SU-DHL-6 (cell line): ENCODE data around the gene STX5.

Experiments
- H2AFZ ChIP-seq: fragments of 200-600 bp; sonication (generic); 2 replicates; pipeline ENCODE4 v1.6.1; 2014; ENCODE audit warnings: low read depth, mild to moderate bottlenecking, moderate library complexity, mixed read lengths, antibody characterized with exemption, low read length; ENCODE audit not compliant: severe bottlenecking
- H3F3A ChIP-seq: fragments of 200-600 bp; shearing (Covaris generic); 2 replicates; pipeline ENCODE4 v1.6.0; 2016; ENCODE audit warnings: antibody characterized with exemption, mild to moderate bottlenecking; ENCODE audit not compliant: insufficient read depth
- H3K27ac ChIP-seq: fragments of 200-600 bp; sonication (generic); 2 replicates; pipeline ENCODE4 v1.5.1; 2016; ENCODE audit warnings: low read depth, mild to moderate bottlenecking, low read length, moderate library complexity, mixed read lengths
- H3K27me3 ChIP-seq: fragments of 200-600 bp; sonication (generic), shearing (Covaris generic); 2 replicates; pipeline ENCODE4 v1.6.0; 2014; ENCODE audit warnings: mild to moderate bottlenecking, low read length
- H3K36me3 ChIP-seq: fragments of 200-600 bp; sonication (generic); 2 replicates; pipeline ENCODE4 v1.6.1; 2014; ENCODE audit warnings: mild to moderate bottlenecking, low read length, mixed read lengths
- H3K4me2 ChIP-seq: fragments of 300-600, 200-600 bp; shearing (Covaris generic), sonication (generic); 2 replicates; pipeline ENCODE4 v1.6.0; 2014; ENCODE audit warnings: low read length, low read depth, mild to moderate bottlenecking; ENCODE audit not compliant: poor library complexity, severe bottlenecking
- H3K4me3 ChIP-seq: fragments of 200-600 bp; sonication (generic); 2 replicates; pipeline ENCODE4 v1.5.1; 2014; ENCODE audit warnings: antibody characterized with exemption, low read length, mild to moderate bottlenecking, mixed read lengths; ENCODE audit not compliant: insufficient read depth, poor library complexity, severe bottlenecking
- H3K79me2 ChIP-seq: fragments of 200-600 bp; sonication (generic); 2 replicates; pipeline ENCODE4 v1.6.1; 2014; ENCODE audit warnings: mild to moderate bottlenecking, low read length, moderate library complexity; ENCODE audit not compliant: insufficient read depth
- H3K9ac ChIP-seq: fragments of 200-600 bp; sonication (generic); 2 replicates; pipeline ENCODE4 v1.7.0; 2014; ENCODE audit warnings: mild to moderate bottlenecking, low read length
- H3K9me2 ChIP-seq: fragments of 200-600 bp; sonication (generic); replicated peaks from 2 replicates; pipeline ENCODE4 v1.6.1; 2014; ENCODE audit warnings: low read length; ENCODE audit not compliant: insufficient read depth
- H3K9me3 ChIP-seq: fragments of 200-600 bp; sonication (generic); 2 replicates; pipeline ENCODE4 v1.6.1; 2014; ENCODE audit warnings: low read length, mixed read lengths; ENCODE audit not compliant: insufficient read depth
- H4K20me1 ChIP-seq: fragments of 200-600 bp; sonication (generic); 2 replicates; pipeline ENCODE4 v1.6.1; 2014; ENCODE audit warnings: low read depth, mild to moderate bottlenecking, antibody characterized with exemption, low read length, moderate library complexity, mixed read lengths
- EZH2phosphoT487 ChIP-seq: fragments of 200-600 bp; sonication (generic), shearing (Covaris generic); conservative IDR thresholded peaks from 2 replicates; pipeline ENCODE4 v1.6.1; 2018; ENCODE audit warnings: mild to moderate bottlenecking, antibody characterized with exemption, low read length, moderate library complexity, mixed read lengths
- TF ChIP-seq, protein P1 (sequence below): fragments of 200-600 bp; sonication (generic); IDR thresholded peaks from one replicate; pipeline ENCODE4 v1.5.1; 2017; ENCODE audit warnings: antibody characterized with exemption, mild to moderate bottlenecking, low read length, moderate library complexity; ENCODE audit not compliant: insufficient read depth, poor library complexity, severe bottlenecking

The STX5 gene

DNA sequence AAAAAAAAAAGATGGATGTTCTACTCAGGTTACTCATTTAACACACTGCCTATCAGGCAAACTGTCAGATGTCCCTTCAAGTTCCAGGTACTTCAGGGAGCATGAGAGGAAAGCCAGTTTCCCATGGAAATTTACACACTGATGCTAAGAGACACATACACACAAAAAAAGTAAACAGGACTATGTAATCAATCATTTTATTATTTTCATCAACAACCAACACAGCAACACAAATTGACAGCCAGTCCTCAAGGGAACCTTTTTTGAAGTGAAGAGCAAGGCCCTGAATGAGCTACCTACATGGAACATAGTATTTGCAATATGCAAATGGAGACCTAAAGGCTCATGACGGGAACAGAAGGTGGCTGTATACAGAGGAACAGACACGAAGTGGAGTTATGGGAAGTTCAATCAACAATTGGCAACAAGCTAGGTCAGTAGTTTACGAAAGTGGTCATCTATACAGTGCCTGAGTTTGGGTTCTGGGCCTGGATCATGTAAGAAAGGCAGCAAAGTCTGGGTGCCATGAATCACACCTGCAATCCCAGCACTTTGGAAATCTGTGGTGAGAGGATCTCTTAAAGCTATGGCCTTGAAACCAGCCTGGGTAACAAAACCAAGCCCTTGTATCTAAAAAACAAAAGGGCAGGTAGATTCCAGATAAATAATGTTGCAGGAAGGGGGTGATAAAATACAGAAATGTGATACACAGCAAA is 20.1 kb upstream of the STX5 start:
- Histone ChIP-seq H3K4me2 (peak overlapping the region; percentile 93), H3K27ac (peak overlapping the region; percentile 20; the same call in 1 of the 2 replicates)
- TF ChIP-seq, protein P1, sequence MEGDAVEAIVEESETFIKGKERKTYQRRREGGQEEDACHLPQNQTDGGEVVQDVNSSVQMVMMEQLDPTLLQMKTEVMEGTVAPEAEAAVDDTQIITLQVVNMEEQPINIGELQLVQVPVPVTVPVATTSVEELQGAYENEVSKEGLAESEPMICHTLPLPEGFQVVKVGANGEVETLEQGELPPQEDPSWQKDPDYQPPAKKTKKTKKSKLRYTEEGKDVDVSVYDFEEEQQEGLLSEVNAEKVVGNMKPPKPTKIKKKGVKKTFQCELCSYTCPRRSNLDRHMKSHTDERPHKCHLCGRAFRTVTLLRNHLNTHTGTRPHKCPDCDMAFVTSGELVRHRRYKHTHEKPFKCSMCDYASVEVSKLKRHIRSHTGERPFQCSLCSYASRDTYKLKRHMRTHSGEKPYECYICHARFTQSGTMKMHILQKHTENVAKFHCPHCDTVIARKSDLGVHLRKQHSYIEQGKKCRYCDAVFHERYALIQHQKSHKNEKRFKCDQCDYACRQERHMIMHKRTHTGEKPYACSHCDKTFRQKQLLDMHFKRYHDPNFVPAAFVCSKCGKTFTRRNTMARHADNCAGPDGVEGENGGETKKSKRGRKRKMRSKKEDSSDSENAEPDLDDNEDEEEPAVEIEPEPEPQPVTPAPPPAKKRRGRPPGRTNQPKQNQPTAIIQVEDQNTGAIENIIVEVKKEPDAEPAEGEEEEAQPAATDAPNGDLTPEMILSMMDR, result no peak
- no peak for TF ChIP-seq EZH2phosphoT487

DNA sequence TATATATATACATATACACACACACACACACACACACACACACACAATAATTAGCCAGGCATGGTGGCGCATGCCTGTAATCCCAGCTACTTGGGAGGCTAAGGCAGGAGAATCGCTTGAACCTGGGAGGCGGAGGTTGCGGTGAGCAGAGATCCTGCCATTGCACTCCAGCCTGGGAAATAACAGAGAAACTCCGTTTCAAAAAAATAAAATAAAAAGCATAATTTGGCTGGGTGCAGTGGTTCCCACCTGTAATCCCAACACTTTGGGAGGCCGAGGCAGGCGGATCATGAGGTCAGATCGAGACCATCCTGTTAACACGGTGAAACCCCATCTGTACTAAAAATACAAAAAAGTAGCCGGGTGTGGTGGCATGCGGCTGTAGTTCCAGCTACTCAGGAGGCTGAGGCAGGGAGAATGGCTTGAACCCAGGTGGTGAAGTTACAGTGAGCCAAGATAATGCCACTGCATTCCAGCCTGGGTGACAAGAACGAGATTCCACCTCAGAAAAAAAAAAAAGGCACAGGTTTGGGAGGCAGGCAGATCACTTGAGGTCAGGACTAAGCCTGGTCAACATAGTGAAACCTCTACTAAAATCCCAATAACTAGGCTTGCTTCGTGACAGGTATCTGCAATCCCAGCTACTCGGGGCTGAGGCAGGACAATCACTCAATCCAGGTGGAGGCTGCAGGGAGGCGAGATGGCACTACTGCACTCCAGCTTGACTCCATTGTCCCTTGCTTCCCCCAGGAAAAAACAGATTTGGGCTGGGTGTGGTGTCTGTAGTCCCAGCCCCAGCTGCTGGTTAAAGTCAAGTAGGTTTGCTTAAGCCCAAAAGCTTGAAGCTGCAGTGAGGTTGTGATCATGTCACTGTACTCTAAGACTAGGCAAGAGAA is 19.3 kb upstream of the STX5 start:
- no peak overlapping the region for H2AFZ ChIP-seq
- H3K9ac ChIP-seq, result no peak overlapping the region
- H3K79me2 ChIP-seq, result peaks cover 26% of the 10 kb centered on the region
- H4K20me1 ChIP-seq, result peaks cover 23% of the 10 kb centered on the region
- H3K27ac ChIP-seq, result peak overlapping the region; percentile 30
- no peaks in the 10 kb centered on the region for H3K9me3 ChIP-seq
- H3K4me3 ChIP-seq, result no peak overlapping the region
- H3K27me3 ChIP-seq, result no peaks in the 10 kb centered on the region
- H3K9me2 ChIP-seq, result no peaks in the 10 kb centered on the region
- peaks cover 39% of the 10 kb centered on the region for H3K36me3 ChIP-seq
- no peak for TF ChIP-seq EZH2phosphoT487
- TF ChIP-seq, protein P1, result no peak
- peaks cover 69% of the 10 kb centered on the region for H3F3A ChIP-seq
- no peak overlapping the region for H3K4me2 ChIP-seq

More for the DNA sequence above, 20.1 kb upstream of the STX5 start:
- H3K9me2 ChIP-seq, result no peaks in the 10 kb centered on the region
- peaks cover 39% of the 10 kb centered on the region for H3K36me3 ChIP-seq
- no peaks in the 10 kb centered on the region for H3K9me3 ChIP-seq
- no peak overlapping the region for H3K9ac ChIP-seq
- H3K27me3 ChIP-seq, result no peaks in the 10 kb centered on the region
- H3K79me2 ChIP-seq, result peaks cover 34% of the 10 kb centered on the region
- peaks cover 69% of the 10 kb centered on the region for H3F3A ChIP-seq
- H3K4me3 ChIP-seq, result no peak overlapping the region
- peaks cover 23% of the 10 kb centered on the region for H4K20me1 ChIP-seq
- no peak overlapping the region for H2AFZ ChIP-seq

DNA sequence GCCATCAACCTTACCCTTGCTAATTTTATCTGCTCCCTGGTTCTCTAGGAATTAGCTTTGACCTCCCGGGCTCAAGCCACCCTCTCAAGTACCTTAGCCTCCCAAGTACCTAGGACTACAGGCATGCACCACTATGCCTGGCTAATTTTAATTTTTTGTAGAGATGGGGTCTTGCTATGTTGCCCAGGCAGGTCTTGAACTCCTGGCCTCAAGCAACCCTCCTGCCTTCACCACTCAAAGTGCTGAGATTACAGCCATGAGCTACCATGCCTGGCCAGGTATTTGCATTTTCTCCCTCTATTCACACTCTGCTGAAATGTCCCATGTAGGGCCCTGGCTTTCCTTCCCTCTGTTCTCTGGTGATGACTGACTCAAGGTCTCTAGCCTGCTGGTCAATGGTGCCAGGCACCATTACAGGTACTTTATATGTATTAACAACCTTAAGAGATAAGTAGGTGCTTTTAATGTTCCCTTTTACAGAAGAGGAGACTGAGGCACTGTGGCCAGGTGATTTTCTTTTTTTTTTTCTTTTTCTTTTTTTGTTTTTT is 16.0 kb upstream of the STX5 start:
- H3F3A ChIP-seq, result peaks cover 43% of the 10 kb centered on the region
- no peaks in the 10 kb centered on the region for H3K79me2 ChIP-seq
- no peak overlapping the region for H3K4me3 ChIP-seq
- no peak overlapping the region for H3K9ac ChIP-seq
- no peaks in the 10 kb centered on the region for H3K9me2 ChIP-seq
- no peaks in the 10 kb centered on the region for H3K9me3 ChIP-seq
- no peak overlapping the region for H3K4me2 ChIP-seq
- TF ChIP-seq, protein P1, result no peak
- TF ChIP-seq EZH2phosphoT487, result no peak
- peaks cover 12% of the 10 kb centered on the region for H3K36me3 ChIP-seq
- H3K27me3 ChIP-seq, result no peaks in the 10 kb centered on the region
- H2AFZ ChIP-seq, result no peak overlapping the region
- H3K27ac ChIP-seq, result no peak overlapping the region
- 0 out of 2 replicates have a peak, but pooled peaks cover 1% of the 10 kb centered on the region for H4K20me1 ChIP-seq
